ENCODE measurements around the gene SELL. TPM values are rescaled to one million over a fixed set of nuclear protein-coding genes. Genes with fewer than 3 reads are reported as not detected.
A peak's percentile ranks its signal among the peaks of the same experiment; 100 is the strongest.

The SELL gene
- polyA plus RNA-seq (2011; rRNA removed) (0.05 TPM in 1 of 2 replicates, not detected in the other), polyA minus RNA-seq (2011; rRNA and poly(A)+ RNA removed) (not detected in 2 replicates)

GRCh38 chr1:169711469-169712308, at the start of gene SELL:
TSS of gene SELL (minus strand) at chr1:169711620. CDS start at chr1:169711498, 122 bp downstream.
- no peaks in the 10 kb centered on the region for H3K27me3 ChIP-seq (ENCODE audit: control insufficient read depth, insufficient read depth, low read length)

GRCh38 chr1:169759038-169759437, 47.6 kb upstream of the SELL start:
- DNase-seq (ENCODE audit: low read depth), result no peak
- no peaks in the 10 kb centered on the region for H3K36me3 ChIP-seq (ENCODE audit: control insufficient read depth, insufficient read depth, low read length)
- no peaks in the 10 kb centered on the region for H3K27me3 ChIP-seq (ENCODE audit: control insufficient read depth, insufficient read depth, low read length)
- ChIA-PET POLR2A (no interaction called here), CTCF (no interaction called here)
- no peak for TF ChIP-seq CTCF (IDR thresholded peaks at IDR 0.05; ENCODE audit: insufficient read depth, low read depth, low read length)
- no peak overlapping the region for H3K4me3 ChIP-seq (ENCODE audit: low read depth, low read length)

More at GRCh38 chr1:169711469-169712308, at the start of gene SELL:
- POLR2A ChIA-PET, result no interaction called here
- peak; percentile 91 for TF ChIP-seq CTCF (IDR thresholded peaks at IDR 0.05; ENCODE audit: insufficient read depth, low read depth, low read length)
- Histone ChIP-seq H3K4me3 (ENCODE audit: low read depth, low read length) (no peak within 1 kb of the TSS), H3K36me3 (ENCODE audit: control insufficient read depth, insufficient read depth, low read length) (no peaks in the 10 kb centered on the region)
- peak; percentile 3 for DNase-seq (ENCODE audit: low read depth)
- CTCF ChIA-PET, result interaction anchor here (0.6 to 2.2 kb wide), 16 partner anchors 9 to 240 kb away, joined by 3 to 9 read pairs (median 4); partner anchors contain the start of gene SELE

- DNase-seq (ENCODE audit: low read depth), result no peak
- POLR2A ChIA-PET, result no interaction called here
Measured at GRCh38 chr1:169753549-169753948, 42.1 kb upstream of the SELL start.

GRCh38 chr1:169750041-169750440, 38.6 kb upstream of the SELL start:
- Histone ChIP-seq H3K4me3 (ENCODE audit: low read depth, low read length) (no peak overlapping the region), H3K36me3 (ENCODE audit: control insufficient read depth, insufficient read depth, low read length) (no peaks in the 10 kb centered on the region), H3K27me3 (ENCODE audit: control insufficient read depth, insufficient read depth, low read length) (peaks cover 1% of the 10 kb centered on the region; the same call in 1 of the 2 replicates)
- no peak for TF ChIP-seq CTCF (IDR thresholded peaks at IDR 0.05; ENCODE audit: insufficient read depth, low read depth, low read length)
- DNase-seq (ENCODE audit: low read depth), result no peak
- ChIA-PET POLR2A (no interaction called here), CTCF (no interaction called here)

More at GRCh38 chr1:169753549-169753948, 42.1 kb upstream of the SELL start:
- 0 out of 2 replicates have a peak, but pooled peaks have one; percentile 5 for TF ChIP-seq CTCF (IDR thresholded peaks at IDR 0.05; ENCODE audit: insufficient read depth, low read depth, low read length)
- H3K4me3 ChIP-seq (ENCODE audit: low read depth, low read length), result no peak overlapping the region
- no peaks in the 10 kb centered on the region for H3K27me3 ChIP-seq (ENCODE audit: control insufficient read depth, insufficient read depth, low read length)
- H3K36me3 ChIP-seq (ENCODE audit: control insufficient read depth, insufficient read depth, low read length), result no peaks in the 10 kb centered on the region
- CTCF ChIA-PET, result no interaction called here

GRCh38 chr1:169746550-169746949, 35.1 kb upstream of the SELL start:
- Histone ChIP-seq H3K4me3 (ENCODE audit: low read depth, low read length) (no peak overlapping the region), H3K36me3 (ENCODE audit: control insufficient read depth, insufficient read depth, low read length) (no peaks in the 10 kb centered on the region), H3K27me3 (ENCODE audit: control insufficient read depth, insufficient read depth, low read length) (peaks cover 1% of the 10 kb centered on the region; the same call in 1 of the 2 replicates)
- DNase-seq (ENCODE audit: low read depth), result no peak
- TF ChIP-seq CTCF (IDR thresholded peaks at IDR 0.05; ENCODE audit: insufficient read depth, low read depth, low read length), result no peak
- ChIA-PET POLR2A (no interaction called here), CTCF (no interaction called here)

Data from BJ (cell line).